CD4-positive, alpha-beta T cell (primary cell): ENCODE results near the gene TMCO4. TPM values are rescaled to one million over a fixed set of nuclear protein-coding genes. Genes with fewer than 3 reads are reported as not detected.
"Not testable (repeated sequence)": the region's sequence is repeated elsewhere in the genome, so short reads cannot be mapped to it uniquely, and the experiment has no call there.

Experiments used
- ATAC-seq: fragments of 200-7000 bp; cut with Tn5 transposase; one replicate; pipeline ENCODE4 v1.10.0; 2022; ENCODE audit warnings: mild to moderate bottlenecking; ENCODE audit not compliant: poor library complexity
- CTCF ChIA-PET: fragments of 350-600 bp; sonication (Branson Sonifier 250); formaldehyde crosslinking; loops from one replicate; lab custom pipeline; 2021; ENCODE audit warnings: antibody characterized with exemption, inconsistent platforms; lab: Charles Lee
- POLR2A ChIA-PET: fragments of 350-600 bp; sonication (Branson Sonifier 250); formaldehyde crosslinking; loops from one replicate; lab custom pipeline; 2021; ENCODE audit warnings: antibody characterized with exemption, inconsistent platforms; lab: Charles Lee
- DNase-seq, 14 experiments: peaks; one replicate each; pipeline ENCODE4 v3.0.0-alpha.2; 2013 to 2020; ENCODE audit warnings: mixed read lengths in 2 of 14
- H3K27ac ChIP-seq, 2 donors: one replicate each; pipeline versions ENCODE4 v1.5.1 to v1.7.0; 2013; ENCODE audit warnings: low read length in 2 of 2, low read depth in 1 of 2, mild to moderate bottlenecking in 1 of 2
- H3K27me3 ChIP-seq, 2 experiments: 1 replicate in 1 of 2; 2 replicates in 1 of 2; pipeline versions ENCODE4 v1.6.1 to v1.7.0; 2013; ENCODE audit warnings: low read length in 2 of 2, control low read depth in 1 of 2, mild to moderate bottlenecking in 1 of 2, moderate library complexity in 1 of 2; ENCODE audit not compliant: insufficient read depth in 2 of 2, control insufficient read depth in 1 of 2
- H3K36me3 ChIP-seq: one replicate; pipeline ENCODE4 v1.6.1; 2013; ENCODE audit warnings: low read length, control low read depth; ENCODE audit not compliant: insufficient read depth
- H3K4me1 ChIP-seq: one replicate; pipeline ENCODE4 v1.6.1; 2013; ENCODE audit warnings: low read length, control low read depth; ENCODE audit not compliant: insufficient read depth
- H3K4me3 ChIP-seq: one replicate; pipeline ENCODE4 v1.5.1; 2013; ENCODE audit warnings: mild to moderate bottlenecking, low read length, moderate library complexity
- H3K9me3 ChIP-seq, 2 experiments: 1 replicate in 1 of 2; 2 replicates in 1 of 2; pipeline versions ENCODE4 v1.6.1 to v1.7.0; 2013; ENCODE audit warnings: low read length in 2 of 2, mild to moderate bottlenecking in 2 of 2, control low read depth in 1 of 2, moderate library complexity in 1 of 2; ENCODE audit not compliant: control insufficient read depth in 1 of 2, insufficient read depth in 1 of 2
- H3K27ac Mint-ChIP-seq: one replicate; pipeline ENCODE4 v1.8.0; 2020; ENCODE audit warnings: mixed read lengths
- H3K27me3 Mint-ChIP-seq: one replicate; pipeline ENCODE4 v1.8.0; 2021; ENCODE audit warnings: mixed read lengths
- H3K36me3 Mint-ChIP-seq: one replicate; pipeline ENCODE4 v1.8.0; 2021; ENCODE audit warnings: low read depth, mixed read lengths
- H3K4me1 Mint-ChIP-seq: one replicate; pipeline ENCODE4 v1.8.0; 2021; ENCODE audit warnings: low read depth, mixed read lengths
- H3K4me3 Mint-ChIP-seq: one replicate; pipeline ENCODE4 v1.8.0; 2020; ENCODE audit warnings: mild to moderate bottlenecking, mixed read lengths
- H3K9me3 Mint-ChIP-seq: one replicate; pipeline ENCODE4 v1.8.0; 2020; ENCODE audit warnings: mixed read lengths
- CTCF ChIP-seq: fragments of 200-600 bp; IDR thresholded peaks from one replicate; pipeline ENCODE4 v1.8.0; 2022; ENCODE audit warnings: antibody characterized with exemption, mild to moderate bottlenecking
- intact Hi-C, 2 experiments: fragments of 100-400 bp; cut with DNase I in 1 of 2; cut with micrococcal nuclease in 1 of 2; formaldehyde crosslinking; loops; one replicate each; pipeline versions ENCODE4 v1.15.1 to v1.9.0; 2023 to 2025; cut with DNase I, micrococcal nuclease
- polyA plus RNA-seq, 2 donors: library from polyadenylated mRNA; unstranded; fragments of 120-200 nt; gene quantifications; one replicate each; pipeline ENCODE4 v1.2.1, GENCODE V29; 2013
- total RNA-seq, 174 experiments: library from RNA in 2 of 174; stranded (reverse) in 2 of 174; gene quantifications; one replicate each; pipeline ENCODE4 v1.2.3 and lab custom pipeline; 2021 to 2026

Gene TMCO4
- total RNA-seq (10 to 100 TPM; 12.4 to 13.9 TPM), total RNA-seq (lab: John Stamatoyannopoulos, UW) (6.5 to 47.6 (median 24.1) reads per million in 172 experiments)
- polyA plus RNA-seq (2013, experiment 1 of 2) = 19.4 TPM
- polyA plus RNA-seq (2013, experiment 2 of 2) = 21.1 TPM

GRCh38 chr1:19799230-19800075, at the start of gene TMCO4:
TSS of gene TMCO4 (minus strand) at chr1:19799916. CDS start at chr1:19780758, 19,158 bp downstream.
- no peaks in the 10 kb centered on the region for H3K27me3 ChIP-seq
- Mint-ChIP-seq H3K36me3 (peaks cover 9% of the 10 kb centered on the region), H3K27ac (peak within 1 kb of the TSS; percentile 95), H3K4me1 (peaks cover 31% of the 10 kb centered on the region), H3K27me3 (no peaks in the 10 kb centered on the region), H3K4me3 (peak within 1 kb of the TSS; percentile 96), H3K9me3 (no peaks in the 10 kb centered on the region)
- ChIA-PET POLR2A (interaction anchor here (1.2 kb wide), 1 partner anchor 9 kb away, joined by 4 read pairs; no protein-coding TSS in a partner anchor), CTCF (no interaction called here)
- peak; percentile 9 to 77 (median 46) for DNase-seq
- peaks cover 30% of the 10 kb centered on the region for H3K4me1 ChIP-seq
- peak; percentile 74 for ATAC-seq
- peak within 1 kb of the TSS; percentile 90 for H3K4me3 ChIP-seq
- peak within 1 kb of the TSS; percentile 65 to 85 for H3K27ac ChIP-seq
- peak; percentile 21 for TF ChIP-seq CTCF
- no peaks in the 10 kb centered on the region for H3K9me3 ChIP-seq
- H3K36me3 ChIP-seq = peaks cover 4% of the 10 kb centered on the region
- intact Hi-C loops = loop anchor here in 1 of 2 experiments (2.0 kb wide), 1 partner anchor 83 kb away; the partner anchor contains the start of gene OTUD3

GRCh38 chr1:19849307-19849706, 49.6 kb upstream of the TMCO4 start:
- H3K27ac Mint-ChIP-seq, H3K4me1 Mint-ChIP-seq, POLR2A ChIA-PET, DNase-seq, H3K4me3 Mint-ChIP-seq, H3K36me3 Mint-ChIP-seq, H3K4me3 ChIP-seq, H3K36me3 ChIP-seq, intact Hi-C loops, H3K9me3 ChIP-seq, H3K4me1 ChIP-seq, H3K27me3 ChIP-seq, H3K9me3 Mint-ChIP-seq, H3K27ac ChIP-seq, ATAC-seq: not testable (repeated sequence)
- CTCF ChIA-PET = interaction anchor here (0.6 to 0.8 kb wide), 2 partner anchors 9 to 37 kb away, joined by 3 read pairs; no protein-coding TSS in a partner anchor
- H3K27me3 Mint-ChIP-seq = peaks cover 20% of the 10 kb centered on the region

GRCh38 chr1:19847334-19847733, 47.6 kb upstream of the TMCO4 start:
- H3K27me3 Mint-ChIP-seq = peaks cover 26% of the 10 kb centered on the region
- H3K27ac ChIP-seq, H3K4me1 ChIP-seq, H3K9me3 Mint-ChIP-seq, H3K36me3 Mint-ChIP-seq, POLR2A ChIA-PET, H3K27me3 ChIP-seq, DNase-seq, ATAC-seq, H3K4me3 ChIP-seq, H3K9me3 ChIP-seq, H3K27ac Mint-ChIP-seq, H3K36me3 ChIP-seq, intact Hi-C loops, H3K4me1 Mint-ChIP-seq, H3K4me3 Mint-ChIP-seq, CTCF ChIA-PET: not testable (repeated sequence)

- Mint-ChIP-seq H3K4me3 (no peak overlapping the region), H3K27me3 (peaks cover 26% of the 10 kb centered on the region), H3K4me1 (no peaks in the 10 kb centered on the region), H3K36me3 (no peaks in the 10 kb centered on the region), H3K27ac (no peak overlapping the region), H3K9me3 (no peaks in the 10 kb centered on the region)
- Histone ChIP-seq H3K27me3 (peaks cover 9 to 10% of the 10 kb centered on the region in 2 experiments), H3K27ac (no peak overlapping the region), H3K36me3 (no peaks in the 10 kb centered on the region), H3K4me3 (no peak overlapping the region), H3K4me1 (no peaks in the 10 kb centered on the region), H3K9me3 (no peaks in the 10 kb centered on the region)
- intact Hi-C loops = no loop called here
- DNase-seq (no peak), ATAC-seq (no peak)
- ChIA-PET CTCF (no interaction called here), POLR2A (no interaction called here)
- no peak for TF ChIP-seq CTCF
Measured at GRCh38 chr1:19846338-19846737, 46.6 kb upstream of the TMCO4 start.
